Neural progenitor cell (in vitro differentiated cells): ENCODE measurements around the gene CNTNAP2.

Experiments used
- EZH2 ChIP-seq: fragments of 200-600 bp; sonication (generic); IDR thresholded peaks from 2 replicates; pipeline ENCODE4 v1.6.1; 2017; ENCODE audit warnings: antibody characterized with exemption, mild to moderate bottlenecking, moderate library complexity
- TF ChIP-seq, protein P1 (sequence below): fragments of 200-600 bp; sonication (generic); IDR thresholded peaks from 2 replicates; pipeline ENCODE4 v1.5.1; 2017; ENCODE audit warnings: antibody characterized with exemption, mild to moderate bottlenecking

DNA sequence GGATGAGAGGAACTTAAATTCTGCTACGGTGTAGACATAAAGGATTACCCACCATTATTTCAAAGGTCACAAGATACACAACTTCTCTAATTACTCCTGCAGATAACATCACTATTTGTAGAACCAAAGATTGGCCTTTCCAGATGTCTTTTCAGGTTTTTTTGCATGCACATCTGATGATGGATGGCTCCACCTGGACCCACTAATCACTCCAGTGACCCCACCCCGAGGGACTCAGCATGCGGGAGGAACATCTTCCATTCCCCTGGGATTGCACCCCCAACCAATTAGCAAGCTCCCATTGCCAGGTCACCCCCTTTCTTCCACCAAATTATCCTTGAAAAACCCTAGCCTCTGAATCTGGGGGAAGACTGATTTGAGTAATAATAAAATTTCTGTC is 608.9 kb downstream of the CNTNAP2 start:
- TF ChIP-seq, protein P1, sequence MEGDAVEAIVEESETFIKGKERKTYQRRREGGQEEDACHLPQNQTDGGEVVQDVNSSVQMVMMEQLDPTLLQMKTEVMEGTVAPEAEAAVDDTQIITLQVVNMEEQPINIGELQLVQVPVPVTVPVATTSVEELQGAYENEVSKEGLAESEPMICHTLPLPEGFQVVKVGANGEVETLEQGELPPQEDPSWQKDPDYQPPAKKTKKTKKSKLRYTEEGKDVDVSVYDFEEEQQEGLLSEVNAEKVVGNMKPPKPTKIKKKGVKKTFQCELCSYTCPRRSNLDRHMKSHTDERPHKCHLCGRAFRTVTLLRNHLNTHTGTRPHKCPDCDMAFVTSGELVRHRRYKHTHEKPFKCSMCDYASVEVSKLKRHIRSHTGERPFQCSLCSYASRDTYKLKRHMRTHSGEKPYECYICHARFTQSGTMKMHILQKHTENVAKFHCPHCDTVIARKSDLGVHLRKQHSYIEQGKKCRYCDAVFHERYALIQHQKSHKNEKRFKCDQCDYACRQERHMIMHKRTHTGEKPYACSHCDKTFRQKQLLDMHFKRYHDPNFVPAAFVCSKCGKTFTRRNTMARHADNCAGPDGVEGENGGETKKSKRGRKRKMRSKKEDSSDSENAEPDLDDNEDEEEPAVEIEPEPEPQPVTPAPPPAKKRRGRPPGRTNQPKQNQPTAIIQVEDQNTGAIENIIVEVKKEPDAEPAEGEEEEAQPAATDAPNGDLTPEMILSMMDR, result no peak
- TF ChIP-seq EZH2, result no peak
